Measurements from ENCODE around the gene GAN.
"Not testable (repeated sequence)": the region's sequence is repeated elsewhere in the genome, so short reads cannot be mapped to it uniquely, and the experiment has no call there.

GAN gene

GRCh38 chr16:81401035-81401950, 86.5 kb downstream of the GAN start:
- DNase-seq: no peak

- DNase-seq: no peak
Measured at GRCh38 chr16:81403208-81403600, 88.4 kb downstream of the GAN start.

- DNase-seq: peak; percentile 20
Measured at GRCh38 chr16:81403601-81404391, 89.0 kb downstream of the GAN start.

GRCh38 chr16:81405002-81405401, 90.2 kb downstream of the GAN start:
- DNase-seq: not testable (repeated sequence)

- DNase-seq: no peak
Measured at GRCh38 chr16:81405702-81406113, 90.9 kb downstream of the GAN start.

- DNase-seq: no peak
Measured at GRCh38 chr16:81408409-81408950, 93.7 kb downstream of the GAN start.

- no peak for DNase-seq
Measured at GRCh38 chr16:81409016-81409556, 94.3 kb downstream of the GAN start.

GRCh38 chr16:81410643-81411293, 96.0 kb downstream of the GAN start:
- no peak for DNase-seq

- no peak for DNase-seq
Measured at GRCh38 chr16:81413245-81413990, 98.7 kb downstream of the GAN start.

GRCh38 chr16:81415751-81416150, 101.0 kb downstream of the GAN start:
- DNase-seq: no peak

GRCh38 chr16:81416749-81417148, 102.0 kb downstream of the GAN start:
- DNase-seq: no peak

- no peak for DNase-seq
Measured at GRCh38 chr16:81417210-81417609, 102.4 kb downstream of the GAN start.

GRCh38 chr16:81419806-81420205, 105.0 kb downstream of the GAN start:
- DNase-seq: no peak

- no peak for DNase-seq
Measured at GRCh38 chr16:81421126-81421525, 106.4 kb downstream of the GAN start.

GRCh38 chr16:81421536-81421935, 106.8 kb downstream of the GAN start:
- DNase-seq: no peak

GRCh38 chr16:81422153-81422552, 107.4 kb downstream of the GAN start:
- not testable (repeated sequence) for DNase-seq

- no peak for DNase-seq
Measured at GRCh38 chr16:81424771-81425170, 110.0 kb downstream of the GAN start.

- DNase-seq: no peak
Measured at GRCh38 chr16:81427219-81427618, 112.5 kb downstream of the GAN start.

- no peak for DNase-seq
Measured at GRCh38 chr16:81429045-81429521, 114.3 kb downstream of the GAN start.

GRCh38 chr16:81431554-81432353, 117.0 kb downstream of the GAN start:
- no peak for DNase-seq

- no peak for DNase-seq
Measured at GRCh38 chr16:81432937-81433557, 118.3 kb downstream of the GAN start.
